Heart left ventricle (tissue), 13 donors: ENCODE results near the gene ATP9B.

Source experiments
- CTCF ChIP-seq, 12 donors: fragments of 200-600 bp; sonication (generic) in 4 of 12; IDR thresholded peaks; one replicate each; pipeline versions ENCODE4 v1.5.0 to v1.8.0; 2018 to 2022; ENCODE audit warnings: antibody characterized with exemption in 12 of 12, mild to moderate bottlenecking in 5 of 12
- POLR2A ChIP-seq, 2 donors: fragments of 450-650 bp; IDR thresholded peaks; one replicate each; pipeline ENCODE4 v1.6.1; 2017; ENCODE audit warnings: antibody characterized with exemption in 2 of 2, mild to moderate bottlenecking in 2 of 2, moderate library complexity in 2 of 2
- donor health status: ischemic (EF 13 %, LVEDD 7.1; RV severe dilation, severe dysfunction).
- donor health status: DM: no; HTN: yes; CAD: no.
- donor health status: DM: no; HTN: no; CAD: no.
- donor health status: ischemic (EF 25% LVEDD 6.9; RV normal size, moderate dysfunction).
- donor health status: ischemic (EF 25% LVEDD 5.7; RV mildly dilated, moderate dysfunction).
- donor health status: ischemic (EF 35%, LVEDD 5.7; RV mildly dilated, moderate dysfunction).
- donor health status: nonischemic (EF 11% LVEDD 7.7; RV severe dilation, severe dysfunction).
- donor health status: DM: yes; HTN: yes; CAD: no.
- donor health status: PGD.
- donor health status: ischemic (EF 29% LVEDD 5.4; RV normal size, mild dysfunction).
- donor health status: nonischemic (EF 23%, LVEDD 6.1; RV moderate dilation, normal function).

GRCh38 chr18:79118797-79119196 lies 49.6 kb downstream of the ATP9B start:
- TF ChIP-seq CTCF (IDR thresholded peaks at IDR 0.05) = no peak
- TF ChIP-seq POLR2A (IDR thresholded peaks at IDR 0.05) = no peak
